Naive thymus-derived CD4-positive, alpha-beta T cell (primary cell): Measurements from ENCODE around the gene KCNK7. TPM values are rescaled to one million over a fixed set of nuclear protein-coding genes. Genes with fewer than 3 reads are reported as not detected.

Experiments
- ATAC-seq: fragments of 150-1000 bp; cut with Tn5 transposase; 2 replicates; pipeline ENCODE4 v1.10.0; 2021; ENCODE audit warnings: mild to moderate bottlenecking, moderate library complexity
- CTCF ChIA-PET: fragments of 350-600 bp; sonication (Branson Sonifier 250); formaldehyde crosslinking; loops from one replicate; lab custom pipeline; 2021; ENCODE audit warnings: antibody characterized with exemption; lab: Charles Lee
- POLR2A ChIA-PET: fragments of 350-600 bp; sonication (Branson Sonifier 250); formaldehyde crosslinking; loops from one replicate; lab custom pipeline; 2021; ENCODE audit warnings: antibody characterized with exemption, inconsistent platforms; lab: Charles Lee
- DNase-seq, 9 donors: peaks; one replicate each; pipeline versions ENCODE4 v3.0.0 to v3.0.0-alpha.2; 2020 to 2022; ENCODE audit warnings: mixed read lengths in 1 of 9
- H3K27ac ChIP-seq: one replicate; pipeline ENCODE4 v1.7.0; 2013; ENCODE audit warnings: mild to moderate bottlenecking, low read depth, low read length, moderate library complexity
- H3K27me3 ChIP-seq, 2 donors: one replicate each; pipeline ENCODE4 v1.7.0; 2013; ENCODE audit warnings: low read length in 2 of 2, mild to moderate bottlenecking in 2 of 2, moderate library complexity in 2 of 2; ENCODE audit not compliant: control insufficient read depth in 2 of 2, insufficient read depth in 2 of 2
- H3K36me3 ChIP-seq, 3 experiments: 1 replicate in 2 of 3; 2 replicates in 1 of 3; pipeline ENCODE4 v1.7.0; 2013; ENCODE audit warnings: low read length in 3 of 3, mild to moderate bottlenecking in 3 of 3, moderate library complexity in 1 of 3; ENCODE audit not compliant: insufficient read depth in 3 of 3, control insufficient read depth in 2 of 3
- H3K4me1 ChIP-seq, 2 donors: one replicate each; pipeline ENCODE4 v1.7.0; 2013; ENCODE audit warnings: low read length in 2 of 2, mild to moderate bottlenecking in 2 of 2, moderate library complexity in 1 of 2; ENCODE audit not compliant: control insufficient read depth in 2 of 2, insufficient read depth in 2 of 2
- H3K4me3 ChIP-seq: 2 replicates; pipeline ENCODE4 v1.7.0; 2013; ENCODE audit warnings: mild to moderate bottlenecking, low read length
- H3K9me3 ChIP-seq, 3 experiments: 1 replicate in 2 of 3; 2 replicates in 1 of 3; pipeline ENCODE4 v1.7.0; 2013; ENCODE audit warnings: low read length in 3 of 3; ENCODE audit not compliant: control insufficient read depth in 2 of 3
- H3K27ac Mint-ChIP-seq, 9 donors: one replicate each; pipeline ENCODE4 v1.8.0; 2020 to 2022; ENCODE audit warnings: mixed read lengths in 9 of 9, mild to moderate bottlenecking in 8 of 9, moderate library complexity in 5 of 9, inconsistent platforms in 2 of 9
- H3K27me3 Mint-ChIP-seq, 5 donors: one replicate each; pipeline ENCODE4 v1.8.0; 2021 to 2022; ENCODE audit warnings: mixed read lengths in 5 of 5, mild to moderate bottlenecking in 1 of 5
- H3K36me3 Mint-ChIP-seq, 5 donors: one replicate each; pipeline ENCODE4 v1.8.0; 2020 to 2022; ENCODE audit warnings: mixed read lengths in 5 of 5, mild to moderate bottlenecking in 3 of 5, inconsistent platforms in 1 of 5
- H3K4me1 Mint-ChIP-seq, 7 donors: one replicate each; pipeline ENCODE4 v1.8.0; 2020 to 2022; ENCODE audit warnings: mixed read lengths in 7 of 7, mild to moderate bottlenecking in 3 of 7, inconsistent platforms in 1 of 7
- H3K4me3 Mint-ChIP-seq, 10 donors: one replicate each; pipeline ENCODE4 v1.8.0; 2020 to 2022; ENCODE audit warnings: mild to moderate bottlenecking in 10 of 10, mixed read lengths in 10 of 10, moderate library complexity in 6 of 10, inconsistent platforms in 2 of 10
- H3K9me3 Mint-ChIP-seq, 11 donors: one replicate each; pipeline ENCODE4 v1.8.0; 2020 to 2022; ENCODE audit warnings: mixed read lengths in 11 of 11, mild to moderate bottlenecking in 4 of 11, inconsistent platforms in 1 of 11, moderate library complexity in 1 of 11
- intact Hi-C, 2 donors: fragments of 100-400 bp; cut with micrococcal nuclease; formaldehyde crosslinking; loops; one replicate each; pipeline ENCODE4 v1.15.1; 2023
- polyA plus RNA-seq, 2 donors: library from polyadenylated mRNA; unstranded; fragments of 300-500 nt; fragmentation: Illumina TruSeq; gene quantifications; one replicate each; pipeline ENCODE4 v1.2.3, GENCODE V29; 2021
- total RNA-seq, 6 experiments: library from RNA in 5 of 6; stranded (reverse) in 5 of 6; gene quantifications; 1 replicate in 5 of 6; 2 replicates in 1 of 6; pipeline ENCODE4 v1.2.3 and lab custom pipeline; 2021 to 2026

The KCNK7 gene
- total and polyA plus RNA-seq, 7 experiments from 2014 or later: 0.25 to 9.2 (median 3.8) TPM; not detected in 1

GRCh38 chr11:65606876-65607613, 11.4 kb upstream of the KCNK7 start:
- H3K36me3 Mint-ChIP-seq: peaks cover 0 to 14% (median 4%) of the 10 kb centered on the region in 5 donors
- no peaks in the 10 kb centered on the region for H3K9me3 ChIP-seq
- no peak overlapping the region for H3K4me3 Mint-ChIP-seq
- intact Hi-C loops: no loop called here
- CTCF ChIA-PET: no interaction called here
- no peak overlapping the region for H3K27ac ChIP-seq
- POLR2A ChIA-PET: no interaction called here
- H3K27me3 ChIP-seq: no peaks in the 10 kb centered on the region
- H3K9me3 Mint-ChIP-seq: peaks cover 0 to 2% (median 0%) of the 10 kb centered on the region in 11 donors
- H3K4me3 ChIP-seq: no peak overlapping the region
- no peak for DNase-seq
- H3K4me1 ChIP-seq: peaks cover 17 to 29% of the 10 kb centered on the region in 2 donors
- no peak overlapping the region for H3K27ac Mint-ChIP-seq
- no peaks in the 10 kb centered on the region for H3K27me3 Mint-ChIP-seq
- no peak for ATAC-seq
- H3K36me3 ChIP-seq: peaks cover 0 to 79% (median 6%) of the 10 kb centered on the region in 3 experiments
- H3K4me1 Mint-ChIP-seq: peaks cover 18 to 36% (median 32%) of the 10 kb centered on the region in 7 donors

GRCh38 chr11:65604258-65604657, 8.7 kb upstream of the KCNK7 start:
- no peaks in the 10 kb centered on the region for H3K9me3 ChIP-seq
- H3K9me3 Mint-ChIP-seq: no peaks in the 10 kb centered on the region
- ChIA-PET CTCF (interaction anchor here (1.8 kb wide), 1 partner anchor 10 kb away, joined by 4 read pairs; no protein-coding TSS in a partner anchor), POLR2A (interaction anchor here (1.3 to 1.8 kb wide), 2 partner anchors 8 to 11 kb away, joined by 3 to 9 read pairs; partner anchors contain the start of genes KCNK7 and PCNX3)
- H3K4me1 ChIP-seq: peaks cover 0 to 2% of the 10 kb centered on the region in 2 donors
- H3K36me3 ChIP-seq: peaks cover 0 to 73% (median 11%) of the 10 kb centered on the region in 3 experiments
- no peak for DNase-seq
- H3K27me3 ChIP-seq: no peaks in the 10 kb centered on the region
- peaks cover 0 to 12% (median 4%) of the 10 kb centered on the region in 5 donors for H3K36me3 Mint-ChIP-seq
- no peaks in the 10 kb centered on the region for H3K27me3 Mint-ChIP-seq
- no peak for ATAC-seq
- H3K4me3 ChIP-seq: no peak overlapping the region
- H3K4me1 Mint-ChIP-seq: peaks cover 0 to 12% (median 6%) of the 10 kb centered on the region in 7 donors
- H3K4me3 Mint-ChIP-seq: no peak overlapping the region
- H3K27ac ChIP-seq: no peak overlapping the region
- intact Hi-C loops: no loop called here
- H3K27ac Mint-ChIP-seq: peak overlapping the region in 4 of 9 donors; percentile 9 to 19 (median 12)

DNA sequence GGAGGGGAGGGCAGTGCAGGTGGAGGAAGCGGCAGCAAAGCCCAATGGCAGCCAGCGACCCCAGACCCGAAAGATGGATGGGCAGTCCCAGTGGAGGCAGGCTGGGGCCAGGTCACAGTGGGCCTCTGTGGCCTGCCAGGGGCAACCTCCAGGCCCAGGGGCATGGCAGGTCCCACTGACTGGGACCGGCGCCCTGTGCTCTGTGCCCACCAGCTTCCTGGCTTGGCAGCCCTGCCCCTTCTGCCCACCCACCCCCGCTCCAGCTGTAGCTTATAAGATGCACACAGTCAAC, 4.3 kb upstream of the KCNK7 start:
- intact Hi-C loops: no loop called here
- CTCF ChIA-PET: no interaction called here

DNA sequence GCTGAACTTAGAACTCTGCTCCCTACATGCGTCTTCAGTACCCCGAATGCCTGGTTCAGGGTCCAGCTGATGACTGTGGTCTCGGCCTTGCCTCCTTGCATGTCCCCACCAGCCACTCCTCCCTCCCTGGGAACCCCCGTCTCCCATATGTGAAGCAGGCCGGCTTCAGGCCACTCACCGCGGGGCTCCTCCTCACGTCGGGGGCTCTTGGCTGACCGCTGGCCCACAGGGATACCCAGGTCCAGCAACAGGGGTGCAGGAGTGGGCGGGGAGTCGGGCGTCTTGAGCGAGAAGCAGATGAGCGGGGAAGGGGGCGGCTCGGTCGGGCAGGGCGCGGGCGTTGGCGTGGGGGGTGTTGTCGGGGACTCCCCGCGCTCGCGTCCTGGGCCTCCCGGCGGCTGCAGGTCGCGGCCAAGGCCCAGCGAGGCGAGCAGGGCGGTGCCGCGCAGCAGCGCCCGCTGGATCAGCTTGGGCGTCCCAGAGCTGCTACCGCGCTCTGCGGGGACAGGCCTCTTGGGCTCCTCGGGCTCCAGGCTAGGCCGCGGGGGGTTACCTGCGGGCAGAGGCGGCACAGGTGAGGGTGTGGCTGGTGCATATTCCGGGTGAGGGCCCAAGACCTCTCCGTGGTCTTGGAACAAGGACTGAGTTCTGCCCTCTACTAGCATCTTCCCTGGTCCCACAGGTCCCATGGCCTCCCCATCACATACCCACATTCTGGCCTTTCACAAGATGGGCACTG, 3.8 kb upstream of the KCNK7 start:
- intact Hi-C loops: no loop called here
- no peaks in the 10 kb centered on the region for H3K27me3 Mint-ChIP-seq
- Histone ChIP-seq H3K4me1 (peaks cover 6 to 9% of the 10 kb centered on the region in 2 donors), H3K9me3 (no peaks in the 10 kb centered on the region), H3K27me3 (no peaks in the 10 kb centered on the region), H3K27ac (no peak overlapping the region), H3K4me3 (no peak overlapping the region), H3K36me3 (peaks cover 0 to 51% (median 5%) of the 10 kb centered on the region in 3 experiments)
- H3K4me1 Mint-ChIP-seq: peaks cover 0 to 19% (median 12%) of the 10 kb centered on the region in 7 donors
- ChIA-PET POLR2A (no interaction called here), CTCF (no interaction called here)
- DNase-seq: no peak
- H3K4me3 Mint-ChIP-seq: no peak overlapping the region
- H3K9me3 Mint-ChIP-seq: no peaks in the 10 kb centered on the region
- no peak overlapping the region for H3K27ac Mint-ChIP-seq
- no peak for ATAC-seq
- peaks cover 0 to 15% (median 0%) of the 10 kb centered on the region in 5 donors for H3K36me3 Mint-ChIP-seq

More for the DNA sequence above, 4.3 kb upstream of the KCNK7 start:
- H3K27me3 Mint-ChIP-seq: no peaks in the 10 kb centered on the region
- no peak for DNase-seq
- Histone ChIP-seq H3K9me3 (no peaks in the 10 kb centered on the region), H3K4me1 (peaks cover 6 to 7% of the 10 kb centered on the region in 2 donors), H3K36me3 (peaks cover 0 to 56% (median 5%) of the 10 kb centered on the region in 3 experiments), H3K27ac (no peak overlapping the region), H3K4me3 (no peak overlapping the region), H3K27me3 (no peaks in the 10 kb centered on the region)
- POLR2A ChIA-PET: no interaction called here
- H3K4me1 Mint-ChIP-seq: peaks cover 0 to 17% (median 10%) of the 10 kb centered on the region in 7 donors
- peaks cover 0 to 16% (median 0%) of the 10 kb centered on the region in 5 donors for H3K36me3 Mint-ChIP-seq
- ATAC-seq: no peak
- no peak overlapping the region for H3K27ac Mint-ChIP-seq
- no peaks in the 10 kb centered on the region for H3K9me3 Mint-ChIP-seq
- no peak overlapping the region for H3K4me3 Mint-ChIP-seq

GRCh38 chr11:65598258-65598699, 2.7 kb upstream of the KCNK7 start:
- POLR2A ChIA-PET: no interaction called here
- H3K27me3 ChIP-seq: no peaks in the 10 kb centered on the region

DNA sequence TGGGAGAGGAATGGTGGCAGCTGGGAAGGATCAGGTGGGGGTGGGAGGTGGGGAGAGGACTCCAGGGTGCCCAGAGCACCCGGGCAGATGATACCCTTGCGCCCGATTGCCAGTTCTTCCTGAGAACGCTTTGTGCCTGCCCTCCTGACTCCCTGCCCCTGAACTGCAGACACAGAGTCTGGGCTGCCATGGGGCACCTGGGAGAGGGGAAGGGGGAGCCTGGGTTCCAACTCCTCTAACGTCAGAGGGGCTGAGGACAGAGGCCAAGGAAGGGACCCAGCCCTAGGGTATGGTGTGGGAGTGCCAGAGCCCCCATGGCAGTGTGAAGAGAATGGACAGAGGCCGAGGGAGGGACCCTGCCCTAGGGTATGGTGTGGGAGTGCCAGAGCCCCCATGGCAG, 920 bp upstream of the KCNK7 start:
- Mint-ChIP-seq H3K4me1 (peaks cover 0 to 23% (median 16%) of the 10 kb centered on the region in 7 donors), H3K36me3 (peaks cover 0 to 9% (median 0%) of the 10 kb centered on the region in 5 donors), H3K27me3 (no peaks in the 10 kb centered on the region), H3K9me3 (no peaks in the 10 kb centered on the region), H3K4me3 (no peak overlapping the region), H3K27ac (peak overlapping the region in 1 of 9 donors; percentile 30)
- ATAC-seq: no peak
- Histone ChIP-seq H3K36me3 (peaks cover 0 to 50% (median 5%) of the 10 kb centered on the region in 3 experiments), H3K27ac (no peak overlapping the region), H3K4me1 (peaks cover 6 to 13% of the 10 kb centered on the region in 2 donors), H3K4me3 (no peak overlapping the region), H3K27me3 (no peaks in the 10 kb centered on the region), H3K9me3 (no peaks in the 10 kb centered on the region)
- ChIA-PET CTCF (interaction anchor here (0.7 kb wide), 1 partner anchor 63 kb away, joined by 7 read pairs; no protein-coding TSS in a partner anchor), POLR2A (interaction anchor here (0.6 to 1.7 kb wide), 3 partner anchors 9 to 141 kb away, joined by 3 to 5 read pairs (median 3); no protein-coding TSS in a partner anchor)
- intact Hi-C loops: no loop called here
- DNase-seq: no peak

More at GRCh38 chr11:65598258-65598699, 2.7 kb upstream of the KCNK7 start:
- no peak for ATAC-seq
- H3K9me3 ChIP-seq: no peaks in the 10 kb centered on the region
- Mint-ChIP-seq H3K36me3 (peaks cover 0 to 9% (median 0%) of the 10 kb centered on the region in 5 donors), H3K9me3 (no peaks in the 10 kb centered on the region), H3K27ac (no peak overlapping the region), H3K27me3 (no peaks in the 10 kb centered on the region), H3K4me1 (peaks cover 0 to 23% (median 18%) of the 10 kb centered on the region in 7 donors), H3K4me3 (no peak overlapping the region)
- H3K27ac ChIP-seq: no peak overlapping the region
- DNase-seq: no peak
- H3K4me1 ChIP-seq: peaks cover 6 to 13% of the 10 kb centered on the region in 2 donors
- CTCF ChIA-PET: no interaction called here
- H3K4me3 ChIP-seq: no peak overlapping the region
- intact Hi-C loops: no loop called here
- H3K36me3 ChIP-seq: peaks cover 0 to 45% (median 5%) of the 10 kb centered on the region in 3 experiments
